Right lung (tissue), 5 donors: Measurements from ENCODE around the gene EFTUD2. TPM values are rescaled to one million over a fixed set of nuclear protein-coding genes. Genes with fewer than 3 reads are reported as not detected.
"Not testable (repeated sequence)": the region's sequence is repeated elsewhere in the genome, so short reads cannot be mapped to it uniquely, and the experiment has no call there.

Experiments used
- DNase-seq, 2 donors: peaks; one replicate each; pipeline ENCODE4 v3.0.0-alpha.2; 2013
- polyA plus RNA-seq, 5 donors: library from polyadenylated mRNA; unstranded; fragments of 120-200 nt; gene quantifications; one replicate each; pipeline versions ENCODE4 v1.2.1 to v1.2.3, GENCODE V29; 2013; ENCODE audit warnings: inconsistent platforms in 1 of 5, low replicate concordance in 1 of 5; ENCODE audit not compliant: insufficient read length in 5 of 5, insufficient read depth in 1 of 5

The EFTUD2 gene
- polyA plus RNA-seq, 5 donors, result 77.7 to 95.7 (median 92.8) TPM

GRCh38 chr17:44818508-44818907, 80.7 kb downstream of the EFTUD2 start:
- DNase-seq, result not testable (repeated sequence)

GRCh38 chr17:44812263-44812662, 87.0 kb downstream of the EFTUD2 start:
- peak; percentile 31 to 46 for DNase-seq

GRCh38 chr17:44808656-44809388, 90.4 kb downstream of the EFTUD2 start:
- DNase-seq, result not testable (repeated sequence)

- no peak for DNase-seq
These were observed 91.1 kb downstream of the EFTUD2 start for GRCh38 chr17:44808156-44808555.

- no peak for DNase-seq
These were observed 91.5 kb downstream of the EFTUD2 start for GRCh38 chr17:44807817-44808155.

GRCh38 chr17:44807093-44807816, 92.0 kb downstream of the EFTUD2 start:
- DNase-seq, result no peak

- no peak for DNase-seq
These were observed 94.7 kb downstream of the EFTUD2 start for GRCh38 chr17:44804302-44805089.

GRCh38 chr17:44801880-44802279, 97.4 kb downstream of the EFTUD2 start:
- DNase-seq, result no peak

Other genes starting within 250 kb of the EFTUD2 start
- gene MEIOC, start 243.0 kb downstream of the EFTUD2 start, polyA plus RNA-seq, result 1 to 10 TPM in 4 of 5 donors, under 1 TPM in 1; 0.82 to 1.9 (median 1.2) TPM
- gene CCDC43, start 209.7 kb downstream of the EFTUD2 start, polyA plus RNA-seq, result 10 to 100 TPM; 25.2 to 35.7 (median 31.7) TPM
- gene DBF4B, start 190.8 kb downstream of the EFTUD2 start, polyA plus RNA-seq, result 10 to 100 TPM; 13.1 to 20.1 (median 15.6) TPM
- gene ADAM11, start 140.5 kb downstream of the EFTUD2 start, polyA plus RNA-seq, result 1 to 10 TPM; 1.5 to 3.4 (median 2.8) TPM
- gene GJC1, start 69.2 kb downstream of the EFTUD2 start, polyA plus RNA-seq, result 10 to 100 TPM; 36.5 to 45.7 (median 39.9) TPM
- gene HIGD1B, start 51.6 kb downstream of the EFTUD2 start, polyA plus RNA-seq, result 10 to 100 TPM; 13.0 to 21.7 (median 17.7) TPM
- gene GFAP, start 16.1 kb upstream of the EFTUD2 start, polyA plus RNA-seq, result under 1 TPM; 0.19 to 0.95 (median 0.58) TPM
- gene KIF18B, start 48.3 kb upstream of the EFTUD2 start, polyA plus RNA-seq, result 10 to 100 TPM; 10.8 to 22.9 (median 14.5) TPM
- 1 to 10 TPM; 1.5 to 4.7 (median 2.4) TPM for gene C1QL1, start 68.9 kb upstream of the EFTUD2 start, polyA plus RNA-seq
- gene DCAKD, start 152.2 kb upstream of the EFTUD2 start, polyA plus RNA-seq, result 10 to 100 TPM; 37.3 to 54.2 (median 48.5) TPM
- 10 to 100 TPM; 58.8 to 74.3 (median 63.0) TPM for gene NMT1, start 161.9 kb upstream of the EFTUD2 start, polyA plus RNA-seq
- gene PLCD3, start 233.1 kb upstream of the EFTUD2 start, polyA plus RNA-seq, result 10 to 100 TPM; 12.0 to 26.9 (median 13.4) TPM
- gene ACBD4, start 236.2 kb upstream of the EFTUD2 start, polyA plus RNA-seq, result 10 to 100 TPM; 12.1 to 17.6 (median 15.5) TPM
- 10 to 100 TPM; 31.6 to 39.4 (median 37.0) TPM for gene HEXIM1, start 249.0 kb upstream of the EFTUD2 start, polyA plus RNA-seq